Loucy (cell line): ENCODE results near the gene GIMAP2.

ENCODE experiments used
- H2AFZ ChIP-seq: fragments of 200-600 bp; sonication (generic); 2 replicates; pipeline ENCODE4 v1.6.0; 2016; ENCODE audit warnings: antibody characterized with exemption, mild to moderate bottlenecking, low read length, moderate library complexity
- H3F3A ChIP-seq: fragments of 200-600 bp; 2 replicates; pipeline ENCODE4 v1.6.0; 2016; ENCODE audit warnings: antibody characterized with exemption, low read depth, mild to moderate bottlenecking
- H3K27me3 ChIP-seq: fragments of 200-600 bp; sonication (generic); 2 replicates; pipeline ENCODE4 v1.6.1; 2014; ENCODE audit warnings: low read length, mild to moderate bottlenecking; ENCODE audit not compliant: insufficient read depth, poor library complexity, severe bottlenecking
- H3K36me3 ChIP-seq: fragments of 200-600 bp; sonication (generic); 2 replicates; pipeline ENCODE4 v1.6.1; 2016; ENCODE audit warnings: low read length; ENCODE audit not compliant: insufficient read depth
- H3K4me1 ChIP-seq: fragments of 200-600 bp; sonication (generic); 2 replicates; pipeline ENCODE4 v1.5.1; 2014; ENCODE audit warnings: low read length, mild to moderate bottlenecking; ENCODE audit not compliant: insufficient read depth, poor library complexity, severe bottlenecking
- H3K4me2 ChIP-seq: fragments of 200-600 bp; sonication (generic); 2 replicates; pipeline ENCODE4 v1.6.0; 2014; ENCODE audit warnings: antibody characterized with exemption, low read length, low read depth, mild to moderate bottlenecking; ENCODE audit not compliant: poor library complexity, severe bottlenecking
- H3K4me3 ChIP-seq: fragments of 200-600 bp; sonication (generic); 2 replicates; pipeline ENCODE4 v1.5.1; 2014; ENCODE audit warnings: low read length, mild to moderate bottlenecking, mixed read lengths; ENCODE audit not compliant: poor library complexity, severe bottlenecking
- H3K79me2 ChIP-seq: fragments of 200-600 bp; sonication (generic); 2 replicates; pipeline ENCODE4 v1.6.1; 2014; ENCODE audit warnings: low read length; ENCODE audit not compliant: insufficient read depth
- H3K9ac ChIP-seq: fragments of 200-600 bp; sonication (generic); 2 replicates; pipeline ENCODE4 v1.6.0; 2014; ENCODE audit warnings: mild to moderate bottlenecking, low read depth, low read length, moderate library complexity; ENCODE audit not compliant: poor library complexity, severe bottlenecking
- H3K9me2 ChIP-seq: fragments of 200-600 bp; sonication (generic); replicated peaks from 2 replicates; pipeline ENCODE4 v1.6.1; 2016; ENCODE audit warnings: low read depth, low read length, mixed read lengths
- H3K9me3 ChIP-seq: fragments of 200-600 bp; sonication (generic); 2 replicates; pipeline ENCODE4 v1.6.1; 2014; ENCODE audit warnings: mild to moderate bottlenecking, antibody characterized with exemption, low read length, low read depth; ENCODE audit not compliant: insufficient read depth
- H4K20me1 ChIP-seq: fragments of 200-600 bp; sonication (generic); 2 replicates; pipeline ENCODE4 v1.6.0; 2014; ENCODE audit warnings: antibody characterized with exemption, low read length, mild to moderate bottlenecking; ENCODE audit not compliant: insufficient read depth, poor library complexity, severe bottlenecking
- CTCF ChIP-seq: fragments of 200-600 bp; sonication (generic); conservative IDR thresholded peaks from 2 replicates; pipeline ENCODE4 v1.5.1; 2014; ENCODE audit warnings: mild to moderate bottlenecking, antibody characterized with exemption, low read length
- EZH2phosphoT487 ChIP-seq: fragments of 200-600 bp; IDR thresholded peaks from 2 replicates; pipeline ENCODE4 v1.6.1; 2018; ENCODE audit warnings: antibody characterized with exemption, mild to moderate bottlenecking, moderate library complexity, borderline replicate concordance

GIMAP2 gene

DNA sequence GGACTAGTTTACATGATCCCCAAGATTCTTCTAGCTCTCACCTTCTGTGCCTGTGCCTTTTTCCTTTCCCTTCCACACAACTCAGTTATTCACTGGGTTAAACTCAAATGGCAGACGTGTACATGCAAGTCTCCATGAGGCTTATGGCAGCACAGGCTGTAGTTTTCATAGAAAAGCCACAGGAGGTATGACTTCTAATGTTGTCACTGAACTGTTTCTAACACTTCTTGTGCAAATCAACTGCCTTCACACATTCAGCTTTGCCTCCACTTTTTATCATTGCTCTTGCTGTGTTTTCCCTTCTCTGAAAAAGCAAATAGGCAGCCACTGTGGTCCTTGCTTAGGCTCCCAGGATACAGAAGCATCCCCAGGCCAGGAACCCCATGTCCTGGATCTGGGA is 46.4 kb downstream of the GIMAP2 start:
- Histone ChIP-seq H3K79me2 (no peaks in the 10 kb centered on the region), H3K9me2 (no peaks in the 10 kb centered on the region), H4K20me1 (no peaks in the 10 kb centered on the region), H2AFZ (peak overlapping the region; percentile 21; the same call in 1 of the 2 replicates), H3K9me3 (peaks cover 21% of the 10 kb centered on the region; the same call in 1 of the 2 replicates), H3K4me1 (peaks cover 20% of the 10 kb centered on the region), H3K4me3 (no peak overlapping the region), H3K4me2 (no peak overlapping the region), H3K27me3 (no peaks in the 10 kb centered on the region), H3K36me3 (no peaks in the 10 kb centered on the region), H3F3A (no peaks in the 10 kb centered on the region), H3K9ac (no peak overlapping the region)
- TF ChIP-seq EZH2phosphoT487 (no peak), CTCF (no peak)

DNA sequence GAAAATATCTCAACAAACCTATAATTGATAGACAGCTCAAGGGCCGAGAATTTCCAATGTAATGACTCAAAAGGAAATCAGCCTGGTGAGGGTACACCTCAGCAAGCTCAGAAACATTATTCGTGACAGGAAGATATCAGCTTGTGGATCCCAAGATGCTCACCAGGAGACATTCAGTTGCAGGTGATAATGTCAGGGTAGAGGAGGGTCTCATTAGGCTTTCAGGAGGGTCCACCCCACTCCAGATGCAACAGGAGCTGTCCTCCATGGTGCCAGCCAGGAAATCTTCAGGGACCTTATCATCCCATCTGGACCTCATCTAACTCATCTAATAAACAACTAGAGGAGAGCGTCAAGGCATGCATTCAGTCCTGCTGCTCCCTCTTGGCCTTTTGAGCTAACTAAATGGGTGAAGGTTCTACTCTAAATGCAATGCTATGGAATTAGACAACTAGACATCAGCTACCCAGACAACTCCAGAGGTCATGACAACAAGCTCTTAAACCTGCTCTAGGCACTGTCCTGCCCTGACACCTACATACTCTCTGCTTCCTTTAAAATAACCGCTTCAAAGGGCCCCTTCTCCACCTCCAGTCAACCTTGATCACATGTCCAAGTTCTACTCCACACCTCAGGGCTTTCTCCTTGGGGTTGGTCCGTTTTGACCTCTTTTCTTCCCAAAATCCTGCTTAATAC is 47.4 kb downstream of the GIMAP2 start:
- no peak overlapping the region for H3K4me2 ChIP-seq
- no peaks in the 10 kb centered on the region for H4K20me1 ChIP-seq
- H3F3A ChIP-seq, result no peaks in the 10 kb centered on the region
- peaks cover 29% of the 10 kb centered on the region for H3K4me1 ChIP-seq
- H3K79me2 ChIP-seq, result peaks cover 6% of the 10 kb centered on the region; the same call in 1 of the 2 replicates
- no peak overlapping the region for H3K9ac ChIP-seq
- H2AFZ ChIP-seq, result no peak overlapping the region
- H3K9me2 ChIP-seq, result no peaks in the 10 kb centered on the region
- no peaks in the 10 kb centered on the region for H3K27me3 ChIP-seq
- no peaks in the 10 kb centered on the region for H3K36me3 ChIP-seq
- H3K9me3 ChIP-seq, result peaks cover 13% of the 10 kb centered on the region; the same call in 1 of the 2 replicates
- no peak for TF ChIP-seq EZH2phosphoT487
- no peak for TF ChIP-seq CTCF
- no peak overlapping the region for H3K4me3 ChIP-seq

DNA sequence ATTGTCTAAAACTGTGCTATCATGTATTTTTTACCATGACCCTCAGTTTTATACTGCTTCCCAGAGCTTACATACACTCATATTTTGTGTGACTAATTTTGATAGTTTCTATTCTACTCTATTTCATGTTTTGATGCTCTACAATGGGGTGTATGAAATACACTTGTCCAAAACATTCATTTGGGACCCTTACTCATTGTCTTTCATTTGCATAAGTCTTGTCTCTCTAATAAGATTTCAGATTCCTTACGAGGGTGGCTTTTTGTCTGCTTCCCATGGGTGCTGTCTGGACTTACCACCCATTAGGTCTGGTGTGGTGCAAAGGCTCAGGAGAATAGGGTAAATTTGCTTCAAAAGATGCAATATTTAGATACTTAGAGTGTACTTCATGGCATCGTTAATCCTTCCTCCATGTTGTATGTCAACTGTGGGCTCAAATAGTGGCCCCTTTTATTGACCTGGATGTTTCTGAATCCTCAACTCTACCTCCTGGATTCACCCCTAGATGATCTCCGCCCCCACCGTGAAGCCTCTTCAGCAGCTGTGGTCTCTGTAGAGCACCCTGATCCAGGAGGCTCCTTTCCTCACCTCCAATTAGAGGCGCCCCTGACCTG is 48.1 kb downstream of the GIMAP2 start:
- no peak overlapping the region for H3K4me3 ChIP-seq
- TF ChIP-seq CTCF (no peak), EZH2phosphoT487 (no peak)
- no peak overlapping the region for H2AFZ ChIP-seq
- no peaks in the 10 kb centered on the region for H3K27me3 ChIP-seq
- H3K36me3 ChIP-seq, result no peaks in the 10 kb centered on the region
- no peaks in the 10 kb centered on the region for H4K20me1 ChIP-seq
- H3K4me2 ChIP-seq, result no peak overlapping the region
- H3K9me2 ChIP-seq, result no peaks in the 10 kb centered on the region
- no peaks in the 10 kb centered on the region for H3F3A ChIP-seq
- peaks cover 13% of the 10 kb centered on the region for H3K79me2 ChIP-seq
- H3K4me1 ChIP-seq, result peaks cover 35% of the 10 kb centered on the region
- H3K9me3 ChIP-seq, result peaks cover 7% of the 10 kb centered on the region; the same call in 1 of the 2 replicates
- no peak overlapping the region for H3K9ac ChIP-seq
